HG02938 (cell line): ENCODE measurements around the gene ZNF586.
"Not testable (repeated sequence)": the region's sequence is repeated elsewhere in the genome, so short reads cannot be mapped to it uniquely, and the experiment has no call there.

Experiments
- ATAC-seq: cut with Tn5 transposase; IDR thresholded peaks from one replicate; pipeline ENCODE4 v1.9.1; 2021; ENCODE audit warnings: mild to moderate bottlenecking, moderate library complexity; ENCODE audit not compliant: unreplicated experiment

Gene ZNF586

GRCh38 chr19:57789288-57789687 lies 19.8 kb downstream of the ZNF586 start:
- ATAC-seq, result no peak

- not testable (repeated sequence) for ATAC-seq
These were observed 27.1 kb downstream of the ZNF586 start for GRCh38 chr19:57796580-57796979.

GRCh38 chr19:57800696-57801095 lies 31.2 kb downstream of the ZNF586 start:
- no peak for ATAC-seq

DNA sequence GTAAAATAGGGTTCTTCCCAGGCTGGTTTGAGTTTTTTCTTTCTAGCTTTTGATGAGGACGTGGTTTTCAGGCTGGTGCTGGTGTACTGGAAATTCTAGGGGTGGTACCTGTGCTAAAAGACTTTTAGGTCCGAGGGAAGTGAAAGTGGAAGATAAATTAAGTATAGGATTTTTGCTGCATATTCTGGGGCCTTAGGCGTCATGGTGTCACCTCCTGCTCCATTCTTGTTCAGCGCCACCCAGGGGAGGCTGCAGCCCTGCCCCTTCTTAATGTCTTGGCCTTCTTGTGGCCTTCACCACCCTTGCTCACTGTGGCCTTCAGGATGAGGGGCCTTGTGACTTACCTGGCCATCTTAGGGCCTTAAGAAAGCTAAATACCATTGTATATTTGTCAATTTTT lies 32.8 kb downstream of the ZNF586 start:
- ATAC-seq, result no peak

DNA sequence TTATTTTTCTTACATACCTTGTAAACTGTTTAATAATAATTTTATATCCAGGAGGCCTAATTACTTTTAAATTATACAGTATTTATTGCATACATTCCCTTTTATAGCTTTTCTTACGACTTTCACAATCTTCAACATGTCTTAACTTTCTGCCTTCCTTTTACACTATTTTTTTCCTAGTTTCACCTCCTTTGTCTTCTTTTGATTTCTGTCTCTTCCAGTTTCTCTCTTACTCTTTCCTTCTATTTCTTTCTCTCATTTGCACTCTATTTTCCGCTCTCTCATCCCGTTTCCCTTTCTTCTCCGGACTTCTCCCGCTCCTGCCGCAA lies 33.8 kb downstream of the ZNF586 start:
- ATAC-seq, result no peak

DNA sequence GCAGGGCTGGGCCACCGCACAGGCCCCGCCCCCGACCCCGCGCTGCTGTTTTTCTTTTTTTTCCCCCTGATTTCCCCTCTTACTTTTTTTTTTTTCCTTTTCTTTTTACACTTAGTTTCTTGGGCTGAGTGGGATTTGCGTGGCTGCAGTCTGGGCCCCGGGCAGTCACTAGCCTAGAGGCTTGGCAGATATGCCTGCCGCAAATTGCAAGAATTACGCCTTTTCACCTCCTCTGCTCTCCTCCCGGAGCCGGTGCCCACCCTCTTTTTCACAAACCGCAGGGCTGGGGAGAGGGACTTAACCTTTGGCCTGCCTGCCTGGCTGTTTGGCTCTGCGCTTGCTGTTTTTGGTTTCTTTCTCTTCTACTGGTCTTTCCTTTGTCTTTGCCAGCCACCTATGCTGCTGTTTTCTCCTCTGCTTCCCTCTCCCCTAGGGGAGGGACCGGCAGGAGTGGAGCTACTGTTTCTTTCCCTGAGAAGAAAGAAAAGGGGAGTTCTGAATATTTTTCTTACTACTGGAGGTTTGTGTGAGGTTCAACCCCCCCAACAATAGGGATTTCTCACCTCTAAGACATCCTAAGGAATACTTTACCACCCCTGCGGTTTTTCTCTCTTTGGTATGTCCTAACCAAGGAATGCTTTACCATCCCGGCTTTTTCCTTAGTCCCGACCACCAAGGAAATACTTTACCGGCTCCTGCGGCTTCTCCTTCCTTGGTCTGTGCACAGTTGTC lies 34.3 kb downstream of the ZNF586 start:
- ATAC-seq, result no peak

DNA sequence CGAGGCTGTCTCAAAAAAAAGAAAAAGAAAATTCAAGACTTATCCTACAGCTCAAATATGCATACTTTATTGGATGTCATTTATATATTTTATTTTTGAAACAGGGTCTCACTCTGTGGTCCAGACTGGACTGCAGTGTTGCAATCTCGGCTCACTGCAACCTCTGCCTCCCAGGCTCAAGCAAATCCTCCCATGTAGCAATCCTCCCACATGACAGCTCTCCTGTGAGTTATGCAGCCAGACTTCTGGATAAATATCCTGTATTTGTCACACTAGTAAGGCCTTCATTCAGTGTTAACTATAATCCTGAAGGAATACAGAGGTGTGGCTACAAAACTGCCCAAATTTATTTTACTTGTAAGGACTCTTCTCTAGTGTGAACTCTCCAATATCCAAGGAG lies 38.1 kb downstream of the ZNF586 start:
- ATAC-seq, result no peak

- ATAC-seq, result not testable (repeated sequence)
These were observed 41.2 kb downstream of the ZNF586 start for GRCh38 chr19:57810410-57811295.

- ATAC-seq, result no peak
These were observed 42.8 kb downstream of the ZNF586 start for GRCh38 chr19:57812226-57812625.

GRCh38 chr19:57812975-57813820 lies 43.7 kb downstream of the ZNF586 start:
- ATAC-seq, result not testable (repeated sequence)

- ATAC-seq, result no peak
These were observed 44.5 kb downstream of the ZNF586 start for GRCh38 chr19:57813919-57814504.

GRCh38 chr19:57814505-57815246 lies 45.2 kb downstream of the ZNF586 start, which contains the start of gene ZNF552:
Gene ZNF552 (minus strand): TSS chr19:57814913. CDS start chr19:57814743, 170 bp downstream.
- ATAC-seq, result peak; percentile 62

DNA sequence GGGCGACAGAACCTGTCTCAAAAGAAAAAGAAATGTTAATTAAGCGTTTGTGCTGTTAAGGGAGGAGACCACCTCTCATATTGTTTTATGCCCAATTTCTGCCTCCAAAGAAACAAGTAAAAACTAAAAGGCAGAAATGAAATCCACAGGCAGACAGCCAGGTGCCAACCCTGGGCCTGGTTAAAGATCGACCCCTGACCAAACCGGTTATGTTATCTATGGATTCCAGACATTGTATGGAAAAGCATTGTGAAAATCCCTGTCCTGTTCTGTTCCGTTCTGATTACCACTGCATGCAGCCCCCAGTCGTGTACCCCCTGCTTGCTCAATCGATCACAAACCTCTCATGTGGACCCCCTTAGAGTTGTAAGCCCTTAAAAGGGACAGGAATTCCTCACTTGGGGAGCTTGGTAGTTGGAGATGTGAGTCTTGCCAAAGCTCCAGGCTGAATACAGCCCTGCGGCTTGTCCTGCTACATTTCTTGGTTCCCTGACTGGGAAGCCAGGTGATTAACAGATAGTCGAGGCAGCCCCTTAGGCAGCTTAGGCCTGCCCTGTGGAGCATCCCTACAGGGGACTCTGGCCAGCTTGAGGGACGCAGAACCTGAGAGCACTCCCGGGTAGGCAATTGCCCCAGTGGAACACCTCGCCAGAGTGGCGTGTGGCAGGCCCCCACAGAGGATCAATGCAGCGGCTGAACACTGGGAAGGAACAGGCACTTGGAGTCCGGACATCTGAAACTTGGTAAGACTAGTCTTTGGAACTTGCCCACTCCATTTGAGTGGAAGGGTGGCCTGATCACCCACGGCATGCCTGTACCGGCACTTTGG lies 46.0 kb downstream of the ZNF586 start:
- no peak for ATAC-seq

DNA sequence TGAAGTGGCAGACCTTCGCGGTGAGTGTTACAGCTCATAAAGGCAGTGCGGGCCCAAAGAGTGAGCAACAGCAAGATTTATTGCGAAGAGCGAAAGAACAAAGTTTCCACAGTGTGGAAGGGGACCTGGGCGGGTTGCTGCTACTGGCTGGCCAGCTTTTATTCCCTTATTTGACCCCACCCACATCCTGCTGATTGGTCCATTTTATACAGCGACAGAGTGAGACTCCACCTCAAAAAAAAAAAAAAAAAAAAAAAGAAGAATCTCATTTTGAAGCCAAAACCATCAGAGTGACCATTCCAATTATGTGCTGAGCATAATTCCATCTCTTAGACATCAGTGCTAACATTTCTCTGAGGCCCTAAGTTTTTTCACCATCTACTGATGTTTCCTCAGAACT lies 47.2 kb downstream of the ZNF586 start:
- no peak for ATAC-seq

- ATAC-seq, result no peak
These were observed 48.5 kb downstream of the ZNF586 start for GRCh38 chr19:57817976-57818375.

DNA sequence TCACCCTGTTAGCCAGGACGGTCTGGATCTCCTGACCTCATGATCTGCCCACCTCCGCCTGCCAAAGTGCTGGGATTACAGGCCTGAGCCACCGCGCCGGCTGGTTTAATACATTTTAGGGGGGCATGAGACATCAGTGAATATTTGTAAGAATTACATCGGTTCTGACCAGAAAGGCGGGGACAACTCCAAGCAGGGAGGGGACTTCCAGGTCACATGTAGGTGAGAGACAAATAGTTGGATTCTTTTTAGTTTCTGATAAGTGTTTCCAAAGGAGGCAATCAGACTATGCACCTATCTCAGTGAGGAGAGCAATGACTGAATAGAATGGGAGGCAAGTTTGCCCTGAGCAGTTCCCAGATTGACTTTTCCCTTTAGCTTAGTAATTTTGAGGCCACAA lies 48.9 kb downstream of the ZNF586 start:
- no peak for ATAC-seq

DNA sequence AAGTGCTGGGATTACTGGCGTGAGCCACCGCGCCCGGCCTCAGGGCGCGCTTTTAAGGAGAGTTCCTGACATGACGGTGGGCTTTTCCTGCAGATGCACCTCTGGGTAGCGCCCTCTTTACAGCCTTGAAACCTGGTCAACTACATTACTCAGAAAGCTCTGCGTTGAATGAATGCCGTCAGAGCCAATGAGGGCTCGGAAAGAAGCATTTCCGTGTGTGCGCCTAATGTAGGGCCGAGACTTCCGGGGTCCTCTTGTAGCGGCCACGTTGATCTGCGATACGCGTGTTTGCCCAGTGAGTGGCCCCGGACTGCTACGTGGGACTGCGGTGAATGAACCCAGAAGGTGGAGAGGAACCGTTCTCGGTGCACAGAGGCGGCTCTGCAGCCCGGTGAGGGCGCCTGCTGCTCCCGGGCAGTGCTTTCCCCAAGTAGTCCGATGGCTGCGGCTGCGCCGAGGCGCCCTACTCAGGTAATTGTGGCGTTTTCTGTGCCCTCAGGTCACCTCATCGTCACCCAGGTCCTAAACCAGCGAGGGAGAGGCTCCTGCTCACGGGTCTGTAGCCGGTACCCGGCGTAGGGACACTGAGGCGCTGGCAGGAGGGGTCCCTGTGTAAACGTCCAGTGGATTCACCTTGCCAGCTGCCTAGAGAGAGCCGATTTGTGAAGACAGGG lies 50.1 kb downstream of the ZNF586 start:
- peak; percentile 93 for ATAC-seq

DNA sequence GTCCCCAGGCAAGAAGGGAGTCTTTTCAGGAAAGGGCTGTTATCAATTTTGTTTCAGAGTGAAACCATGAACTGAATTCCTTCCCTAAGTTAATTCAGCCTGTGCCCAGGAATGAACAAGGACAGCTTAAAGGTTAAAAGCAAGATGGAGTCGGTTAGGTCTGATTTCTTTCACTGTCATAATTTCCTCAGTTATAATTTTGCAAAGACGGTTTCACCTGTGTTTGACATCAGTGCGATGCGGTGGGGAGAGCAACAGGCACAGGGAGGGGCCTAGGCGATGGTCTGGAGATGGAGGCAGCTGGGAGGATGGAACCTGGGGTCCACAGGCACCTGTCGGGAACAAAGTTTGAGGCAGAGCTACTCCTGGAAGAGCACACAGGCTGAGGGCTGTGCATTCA lies 51.1 kb downstream of the ZNF586 start:
- ATAC-seq, result no peak

GRCh38 chr19:57821095-57821494 lies 51.6 kb downstream of the ZNF586 start:
- ATAC-seq, result not testable (repeated sequence)
